A549 (cell line): Measurements from ENCODE around the gene LCN2.

Experiments
- NFE2L2 ChIP-seq: fragments of 150-350 bp; conservative IDR thresholded peaks from 2 replicates; pipeline ENCODE4 v1.6.1; 2014; ENCODE audit warnings: low read length
- POLR2A ChIP-seq: IDR thresholded peaks from 2 replicates; pipeline ENCODE4 v1.6.1; 2012; ENCODE audit warnings: mild to moderate bottlenecking, low read length
- TFCP2L1 ChIP-seq: fragments of 250-450 bp; sonication (Bioruptor Pico); IDR thresholded peaks from 2 replicates; pipeline ENCODE4 v1.5.0; 2021; ENCODE audit warnings: mild to moderate bottlenecking
- TF ChIP-seq, protein P1 (sequence below): fragments of 200-600 bp; sonication (generic); IDR thresholded peaks from 2 replicates; pipeline ENCODE4 v1.6.1; 2016; ENCODE audit warnings: antibody characterized with exemption, mild to moderate bottlenecking, moderate library complexity
- TF ChIP-seq, protein P2 (sequence below): fragments of >200 bp; sonication (Bioruptor Twin); formaldehyde crosslinking; IDR thresholded peaks from 3 replicates; pipeline ENCODE4 v1.5.1; 2016
- TF ChIP-seq, protein P3 (sequence below): fragments of 150-350 bp; IDR thresholded peaks from 2 replicates; pipeline ENCODE4 v1.6.1; 2014; ENCODE audit warnings: low read depth, mild to moderate bottlenecking, low read length
- TF ChIP-seq, protein P4 (sequence below): IDR thresholded peaks from 2 replicates; pipeline ENCODE4 v1.6.1; 2012; ENCODE audit warnings: low read depth, borderline replicate concordance

DNA sequence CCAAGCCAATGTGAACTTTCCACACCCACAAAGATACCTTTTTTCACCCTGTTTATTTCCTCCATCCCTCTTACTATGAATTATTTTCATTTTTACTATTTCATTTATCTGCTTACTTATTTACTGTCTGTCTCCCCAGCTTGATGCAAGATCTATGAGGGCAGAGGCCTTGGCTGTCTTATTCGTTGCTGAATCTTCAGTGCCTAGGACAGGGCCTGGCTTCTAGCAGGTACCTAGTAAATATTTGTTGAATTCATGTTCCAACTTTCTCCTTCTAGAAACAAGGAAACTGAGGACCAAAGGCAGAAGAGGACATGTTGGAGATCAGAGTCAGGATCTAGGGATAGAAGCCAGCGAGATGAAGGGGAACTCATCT, 53.4 kb downstream of the LCN2 start:
- TF ChIP-seq, protein P1, sequence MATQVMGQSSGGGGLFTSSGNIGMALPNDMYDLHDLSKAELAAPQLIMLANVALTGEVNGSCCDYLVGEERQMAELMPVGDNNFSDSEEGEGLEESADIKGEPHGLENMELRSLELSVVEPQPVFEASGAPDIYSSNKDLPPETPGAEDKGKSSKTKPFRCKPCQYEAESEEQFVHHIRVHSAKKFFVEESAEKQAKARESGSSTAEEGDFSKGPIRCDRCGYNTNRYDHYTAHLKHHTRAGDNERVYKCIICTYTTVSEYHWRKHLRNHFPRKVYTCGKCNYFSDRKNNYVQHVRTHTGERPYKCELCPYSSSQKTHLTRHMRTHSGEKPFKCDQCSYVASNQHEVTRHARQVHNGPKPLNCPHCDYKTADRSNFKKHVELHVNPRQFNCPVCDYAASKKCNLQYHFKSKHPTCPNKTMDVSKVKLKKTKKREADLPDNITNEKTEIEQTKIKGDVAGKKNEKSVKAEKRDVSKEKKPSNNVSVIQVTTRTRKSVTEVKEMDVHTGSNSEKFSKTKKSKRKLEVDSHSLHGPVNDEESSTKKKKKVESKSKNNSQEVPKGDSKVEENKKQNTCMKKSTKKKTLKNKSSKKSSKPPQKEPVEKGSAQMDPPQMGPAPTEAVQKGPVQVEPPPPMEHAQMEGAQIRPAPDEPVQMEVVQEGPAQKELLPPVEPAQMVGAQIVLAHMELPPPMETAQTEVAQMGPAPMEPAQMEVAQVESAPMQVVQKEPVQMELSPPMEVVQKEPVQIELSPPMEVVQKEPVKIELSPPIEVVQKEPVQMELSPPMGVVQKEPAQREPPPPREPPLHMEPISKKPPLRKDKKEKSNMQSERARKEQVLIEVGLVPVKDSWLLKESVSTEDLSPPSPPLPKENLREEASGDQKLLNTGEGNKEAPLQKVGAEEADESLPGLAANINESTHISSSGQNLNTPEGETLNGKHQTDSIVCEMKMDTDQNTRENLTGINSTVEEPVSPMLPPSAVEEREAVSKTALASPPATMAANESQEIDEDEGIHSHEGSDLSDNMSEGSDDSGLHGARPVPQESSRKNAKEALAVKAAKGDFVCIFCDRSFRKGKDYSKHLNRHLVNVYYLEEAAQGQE, result no peak
- TF ChIP-seq, protein P2, sequence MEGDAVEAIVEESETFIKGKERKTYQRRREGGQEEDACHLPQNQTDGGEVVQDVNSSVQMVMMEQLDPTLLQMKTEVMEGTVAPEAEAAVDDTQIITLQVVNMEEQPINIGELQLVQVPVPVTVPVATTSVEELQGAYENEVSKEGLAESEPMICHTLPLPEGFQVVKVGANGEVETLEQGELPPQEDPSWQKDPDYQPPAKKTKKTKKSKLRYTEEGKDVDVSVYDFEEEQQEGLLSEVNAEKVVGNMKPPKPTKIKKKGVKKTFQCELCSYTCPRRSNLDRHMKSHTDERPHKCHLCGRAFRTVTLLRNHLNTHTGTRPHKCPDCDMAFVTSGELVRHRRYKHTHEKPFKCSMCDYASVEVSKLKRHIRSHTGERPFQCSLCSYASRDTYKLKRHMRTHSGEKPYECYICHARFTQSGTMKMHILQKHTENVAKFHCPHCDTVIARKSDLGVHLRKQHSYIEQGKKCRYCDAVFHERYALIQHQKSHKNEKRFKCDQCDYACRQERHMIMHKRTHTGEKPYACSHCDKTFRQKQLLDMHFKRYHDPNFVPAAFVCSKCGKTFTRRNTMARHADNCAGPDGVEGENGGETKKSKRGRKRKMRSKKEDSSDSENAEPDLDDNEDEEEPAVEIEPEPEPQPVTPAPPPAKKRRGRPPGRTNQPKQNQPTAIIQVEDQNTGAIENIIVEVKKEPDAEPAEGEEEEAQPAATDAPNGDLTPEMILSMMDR, result no peak
- TF ChIP-seq, protein P3, sequence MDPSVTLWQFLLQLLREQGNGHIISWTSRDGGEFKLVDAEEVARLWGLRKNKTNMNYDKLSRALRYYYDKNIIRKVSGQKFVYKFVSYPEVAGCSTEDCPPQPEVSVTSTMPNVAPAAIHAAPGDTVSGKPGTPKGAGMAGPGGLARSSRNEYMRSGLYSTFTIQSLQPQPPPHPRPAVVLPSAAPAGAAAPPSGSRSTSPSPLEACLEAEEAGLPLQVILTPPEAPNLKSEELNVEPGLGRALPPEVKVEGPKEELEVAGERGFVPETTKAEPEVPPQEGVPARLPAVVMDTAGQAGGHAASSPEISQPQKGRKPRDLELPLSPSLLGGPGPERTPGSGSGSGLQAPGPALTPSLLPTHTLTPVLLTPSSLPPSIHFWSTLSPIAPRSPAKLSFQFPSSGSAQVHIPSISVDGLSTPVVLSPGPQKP, result no peak
- TF ChIP-seq, protein P4, sequence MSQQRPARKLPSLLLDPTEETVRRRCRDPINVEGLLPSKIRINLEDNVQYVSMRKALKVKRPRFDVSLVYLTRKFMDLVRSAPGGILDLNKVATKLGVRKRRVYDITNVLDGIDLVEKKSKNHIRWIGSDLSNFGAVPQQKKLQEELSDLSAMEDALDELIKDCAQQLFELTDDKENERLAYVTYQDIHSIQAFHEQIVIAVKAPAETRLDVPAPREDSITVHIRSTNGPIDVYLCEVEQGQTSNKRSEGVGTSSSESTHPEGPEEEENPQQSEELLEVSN, result no peak
- TF ChIP-seq POLR2A, result no peak
- TF ChIP-seq NFE2L2, result no peak
- TF ChIP-seq TFCP2L1 (CRISPR knock-in tag), result no peak
